GM21528 (cell line): ENCODE measurements around the gene RGSL1.

ENCODE experiments used
- ATAC-seq: cut with Tn5 transposase; IDR thresholded peaks from one replicate; pipeline ENCODE4 v1.9.1; 2021; ENCODE audit warnings: mild to moderate bottlenecking, moderate library complexity; ENCODE audit not compliant: unreplicated experiment, low FRiP score

Gene RGSL1

DNA sequence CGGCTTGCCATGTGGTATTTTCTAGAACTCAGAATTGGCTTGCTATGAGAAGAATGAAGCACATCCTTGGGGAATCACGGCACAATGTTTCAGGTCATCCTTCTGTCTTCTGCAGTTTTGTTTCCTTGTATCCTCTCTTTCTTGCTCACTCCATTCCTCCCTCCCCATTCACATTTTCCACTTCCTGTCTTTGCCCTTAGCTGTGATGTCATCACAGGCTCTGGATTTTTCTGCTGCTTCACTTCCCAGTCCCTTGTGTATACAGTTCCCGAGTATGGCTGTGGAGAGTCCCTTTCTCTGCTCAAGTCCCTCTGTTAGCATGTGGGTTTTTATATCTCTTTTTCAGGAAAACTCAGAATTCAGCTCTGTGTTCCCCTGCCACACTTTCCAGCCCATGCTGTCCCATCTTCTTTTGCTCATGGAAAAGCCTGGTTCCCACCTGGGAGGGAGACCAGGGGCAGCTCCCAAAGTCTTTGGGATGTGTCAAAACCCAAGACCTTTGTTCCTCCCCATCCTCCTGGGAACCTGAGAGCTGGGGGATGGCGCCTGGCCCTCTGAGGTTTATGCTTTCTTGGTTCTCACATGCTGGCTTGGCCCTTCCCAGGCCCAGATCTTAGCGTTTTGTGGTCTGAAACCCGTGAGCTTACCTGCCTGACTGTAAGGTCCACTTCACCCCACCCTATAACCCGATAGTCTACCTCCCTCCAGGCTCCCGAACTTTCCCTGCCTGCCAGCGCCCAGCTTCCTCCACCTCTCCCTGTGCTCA, 159.1 kb downstream of the RGSL1 start:
- no peak for ATAC-seq
